Activated naive CD4-positive, alpha-beta T cell treated with anti-CD3 and anti-CD28 coated beads, Interleukin-2, amount 10 ng/mL, durations not matched to agents 5 hours and 36 hours (primary cell): ENCODE data around the gene TMEM225. TPM values are rescaled to one million over a fixed set of nuclear protein-coding genes. Genes with fewer than 3 reads are reported as not detected.

Experiments
- total RNA-seq, 2 experiments: library from RNA; stranded (reverse); gene quantifications; one replicate each; pipeline ENCODE4 v1.2.3, GENCODE V29; 2021

TMEM225 gene
- not detected for total RNA-seq

GRCh38 chr11:123885570-123885969 is at the start of gene TMEM225:
TMEM225 (minus strand) TSS chr11:123885670; CDS start chr11:123885425, 245 bp downstream.

GRCh38 chr11:123901867-123902266 is 16.4 kb upstream of the TMEM225 start, which contains the start of gene OR8D4:
OR8D4 (plus strand) TSS chr11:123902167; CDS start chr11:123906432, 4,265 bp downstream.

Other genes starting within 250 kb of the TMEM225 start
- under 1 TPM in 1 of 2 experiments, not detected in 1; 0.05 TPM for gene SCN3B, start 231.0 kb downstream of the TMEM225 start, total RNA-seq
- gene ZNF202, start 144.0 kb downstream of the TMEM225 start, total RNA-seq = 10 to 100 TPM; 14.3 to 15.6 TPM
- not detected for gene OR6X1, start 131.2 kb downstream of the TMEM225 start, total RNA-seq
- gene OR6M1, start 79.3 kb downstream of the TMEM225 start, total RNA-seq = not detected
- not detected for gene OR8D4, start 16.5 kb upstream of the TMEM225 start, total RNA-seq
- gene OR4D5, start 53.9 kb upstream of the TMEM225 start, total RNA-seq = not detected
- gene OR6T1, start 58.2 kb upstream of the TMEM225 start, total RNA-seq = not detected
- not detected for gene OR10S1, start 92.1 kb upstream of the TMEM225 start, total RNA-seq
- not detected for gene OR10G6, start 109.5 kb upstream of the TMEM225 start, total RNA-seq
- gene OR10G4, start 127.3 kb upstream of the TMEM225 start, total RNA-seq = not detected
- not detected for gene OR10G9, start 137.3 kb upstream of the TMEM225 start, total RNA-seq
- gene OR10G8, start 141.1 kb upstream of the TMEM225 start, total RNA-seq = not detected
- not detected for gene OR10G7, start 155.7 kb upstream of the TMEM225 start, total RNA-seq
- gene VWA5A, start 229.8 kb upstream of the TMEM225 start, total RNA-seq = 1 to 10 TPM; 6.5 to 6.8 TPM